Dedifferentiated amniotic fluid mesenchymal stem cell (primary cell): ENCODE results near the gene VWF.

Experiments
- DNase-seq: peaks from one replicate; pipeline ENCODE4 v3.0.0-alpha.2; 2016; ENCODE audit errors: extremely low spot score

Gene VWF

GRCh38 chr12:5912437-5913334, 211.8 kb downstream of the VWF start:
- no peak for DNase-seq

DNA sequence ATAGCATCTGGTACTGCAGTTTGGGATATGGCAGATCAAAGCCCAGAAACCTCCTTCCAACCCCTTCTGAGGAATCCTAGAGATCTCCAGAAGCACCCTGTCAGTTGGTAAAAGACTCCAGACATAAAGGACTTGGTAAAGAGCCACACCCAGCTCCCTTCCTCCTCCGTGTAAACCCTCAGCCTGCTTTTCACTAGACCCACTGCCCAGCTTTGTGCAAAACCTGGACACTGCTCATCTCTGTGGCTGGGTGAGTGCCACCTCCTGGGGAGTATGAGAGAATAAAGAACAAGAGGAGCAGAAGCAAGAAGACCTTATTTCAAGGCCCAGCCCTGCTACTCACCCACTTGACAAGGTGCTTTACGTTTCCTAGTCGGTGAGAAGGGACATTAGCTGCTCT, 212.5 kb downstream of the VWF start:
- no peak for DNase-seq

GRCh38 chr12:5910790-5911548, 213.5 kb downstream of the VWF start:
- DNase-seq, result no peak

GRCh38 chr12:5909560-5909959, 214.9 kb downstream of the VWF start:
- no peak for DNase-seq

GRCh38 chr12:5908251-5908650, 216.2 kb downstream of the VWF start:
- DNase-seq, result no peak

DNA sequence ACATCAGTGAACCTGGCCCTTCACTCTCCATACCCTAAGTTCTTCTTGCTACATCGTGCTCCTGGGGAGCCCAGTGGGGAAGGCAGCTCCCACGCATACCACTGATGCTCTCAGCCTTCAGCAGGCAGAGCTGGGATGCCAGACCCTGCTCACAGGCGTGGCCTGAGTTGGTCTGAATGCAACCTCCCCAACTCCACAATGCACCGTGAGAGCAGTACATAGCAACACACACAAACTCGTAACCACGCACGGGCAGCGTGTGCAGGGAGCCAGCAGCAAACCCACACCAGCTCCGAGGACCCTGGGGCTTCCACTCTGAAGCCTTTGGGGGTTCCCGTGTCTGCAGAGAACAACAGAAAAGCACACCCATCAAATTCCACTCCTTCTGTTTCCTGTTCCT, 216.7 kb downstream of the VWF start:
- DNase-seq, result no peak

GRCh38 chr12:5905757-5906156, 218.7 kb downstream of the VWF start:
- no peak for DNase-seq

- no peak for DNase-seq
These were observed 219.5 kb downstream of the VWF start for GRCh38 chr12:5904969-5905368.

DNA sequence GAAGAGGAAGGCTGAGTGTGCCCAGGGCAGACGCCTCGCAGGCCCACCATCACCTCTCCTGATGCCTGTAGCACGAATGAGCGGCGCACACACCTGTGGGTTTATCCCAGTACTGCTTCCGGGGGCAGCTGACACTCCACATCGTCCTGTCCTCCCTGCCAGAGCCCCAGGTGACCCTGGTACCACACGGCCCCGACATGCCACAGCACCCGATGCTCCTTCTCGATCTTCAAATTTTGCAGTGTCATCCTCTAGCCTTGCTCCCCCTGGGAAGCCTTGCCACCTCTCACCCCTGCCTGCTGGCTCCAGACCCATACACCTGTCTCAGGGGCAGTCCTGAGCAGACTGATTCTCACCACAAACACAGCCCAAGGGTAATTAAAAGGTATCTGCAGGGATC, 220.0 kb downstream of the VWF start:
- no peak for DNase-seq

DNA sequence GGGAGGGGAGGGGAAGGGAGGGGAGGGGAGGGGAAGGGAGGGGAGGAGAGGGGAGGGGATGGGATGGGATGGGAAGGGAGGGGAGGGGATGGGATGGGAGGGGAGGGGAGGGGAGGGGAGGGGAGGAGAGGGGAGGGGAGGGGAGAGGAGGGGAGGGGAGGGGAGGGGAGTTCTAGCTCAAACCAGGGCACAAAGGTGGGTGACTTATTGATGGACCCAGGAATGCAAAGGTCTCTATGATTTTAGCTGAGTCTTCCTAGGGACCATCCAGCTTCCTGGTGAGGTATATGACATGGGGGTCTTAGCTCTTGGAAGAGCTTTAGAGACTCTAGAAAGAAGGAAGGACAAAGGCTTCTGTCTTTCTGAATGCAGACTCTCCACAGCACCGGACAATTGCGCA, 221.7 kb downstream of the VWF start:
- DNase-seq, result no peak

DNA sequence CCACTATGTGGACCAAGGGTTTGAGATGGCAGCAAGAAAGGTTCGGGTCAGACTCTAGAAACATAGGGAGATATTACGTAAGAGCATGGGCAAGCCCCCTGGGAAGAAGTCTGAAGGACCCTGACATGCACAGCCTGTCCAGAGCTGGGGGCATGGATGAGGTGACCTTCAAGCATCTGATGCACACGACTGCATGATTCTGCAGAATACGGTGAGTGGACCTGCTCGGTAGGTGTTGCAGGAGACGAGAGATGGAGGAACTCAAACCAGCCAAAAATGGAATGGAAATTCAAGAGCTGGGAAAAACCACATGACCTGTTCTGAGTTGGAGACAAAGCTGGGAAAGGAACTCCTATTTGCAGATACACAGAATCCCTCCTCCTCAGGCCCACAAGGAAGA, 223.1 kb downstream of the VWF start:
- no peak for DNase-seq

DNA sequence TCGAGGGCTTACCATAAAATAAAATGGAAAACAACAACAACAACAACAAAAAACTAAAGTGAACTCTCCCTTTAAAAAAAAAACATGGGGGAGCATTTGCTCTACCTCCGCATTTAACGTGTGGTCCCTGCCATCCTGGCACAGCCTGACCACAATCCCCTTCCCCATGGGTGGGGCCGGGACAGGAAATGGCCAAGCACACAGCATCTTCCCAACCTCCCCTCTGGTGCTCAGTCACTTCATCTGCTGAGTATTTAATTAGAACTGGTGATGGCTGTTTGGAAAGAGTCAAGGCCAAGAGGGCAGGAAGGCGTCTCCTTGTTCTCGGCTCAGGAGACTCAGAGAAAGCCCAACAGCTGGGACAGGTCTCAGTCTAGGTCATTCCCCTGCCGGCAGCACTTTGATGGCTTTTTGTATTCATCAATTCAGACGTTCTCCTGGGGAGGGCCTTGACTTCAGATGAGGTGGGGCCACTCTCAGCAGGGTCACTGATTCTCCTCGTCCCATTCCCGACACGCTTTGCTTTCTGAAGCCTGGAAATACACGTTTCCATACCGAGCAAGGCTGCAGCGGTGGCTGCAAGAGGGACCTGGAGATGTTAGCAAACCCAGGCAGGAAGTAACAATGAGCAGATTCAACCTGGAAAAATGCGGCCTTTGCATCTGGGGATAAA, 223.8 kb downstream of the VWF start:
- no peak for DNase-seq

DNA sequence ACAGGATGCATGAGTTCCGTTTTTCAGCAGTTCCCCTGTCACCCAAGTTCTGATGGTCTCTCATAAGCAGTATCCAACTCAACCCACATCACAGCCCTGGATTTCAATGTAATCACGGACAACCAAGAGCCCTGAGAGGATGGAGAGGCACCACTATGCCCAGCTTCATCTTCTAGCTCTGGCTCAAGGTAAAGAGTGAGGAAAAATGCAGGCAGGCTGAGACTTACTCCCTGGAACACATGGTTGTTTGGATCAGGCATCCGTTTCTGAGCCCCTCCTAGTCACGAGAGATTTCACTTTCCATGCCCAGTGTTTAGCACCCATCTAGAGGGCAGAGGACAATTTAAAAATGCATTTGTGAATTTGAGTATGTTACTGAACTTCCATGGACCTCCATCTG, 224.4 kb downstream of the VWF start:
- DNase-seq, result no peak

- no peak for DNase-seq
These were observed 224.8 kb downstream of the VWF start for GRCh38 chr12:5899675-5900074.

DNA sequence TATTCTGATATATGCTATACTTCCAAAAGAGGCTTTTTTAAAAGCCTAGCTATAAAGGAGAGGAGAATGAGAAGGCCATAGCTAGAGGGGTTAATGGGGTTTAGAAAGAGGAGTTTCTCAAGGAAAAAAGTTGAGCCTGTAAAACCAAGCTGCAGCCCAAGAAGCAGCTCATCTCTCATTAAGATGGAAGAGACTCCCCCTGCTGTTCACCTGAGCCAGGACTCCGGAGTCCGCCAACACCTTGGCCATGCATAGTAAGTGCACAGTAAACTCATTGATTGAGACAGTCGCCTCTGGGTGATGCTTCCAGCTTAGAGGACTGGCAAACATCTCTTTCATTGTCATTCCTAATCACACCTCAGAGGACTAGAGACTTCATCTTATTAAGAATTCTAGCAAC, 225.6 kb downstream of the VWF start:
- no peak for DNase-seq
